Hepatocyte (in vitro differentiated cells): ENCODE measurements around the gene FGD5. TPM values are rescaled to one million over a fixed set of nuclear protein-coding genes. Genes with fewer than 3 reads are reported as not detected.

Experiments used
- DNase-seq: peaks from one replicate; pipeline ENCODE4 v3.0.0-alpha.2; 2016; ENCODE audit warnings: low spot score
- H2AFZ ChIP-seq: fragments of 200-600 bp; sonication (generic); 2 replicates; pipeline ENCODE4 v1.6.0; 2016; ENCODE audit warnings: antibody characterized with exemption, mild to moderate bottlenecking
- H3K27ac ChIP-seq: fragments of 200-600 bp; sonication (generic); 2 replicates; pipeline ENCODE4 v1.5.1; 2016; ENCODE audit warnings: mild to moderate bottlenecking
- H3K27me3 ChIP-seq: fragments of 200-600 bp; sonication (generic); 2 replicates; pipeline ENCODE4 v1.6.1; 2016
- H3K36me3 ChIP-seq: fragments of 200-600 bp; sonication (generic); replicated peaks from 2 replicates; pipeline ENCODE4 v1.5.1; 2016; ENCODE audit warnings: low read depth; ENCODE audit not compliant: insufficient read depth
- H3K4me1 ChIP-seq: fragments of 200-600 bp; sonication (generic); 2 replicates; pipeline ENCODE4 v1.5.1; 2016; ENCODE audit warnings: mild to moderate bottlenecking, moderate library complexity; ENCODE audit not compliant: insufficient read depth
- H3K4me2 ChIP-seq: fragments of 200-600 bp; sonication (generic); 2 replicates; pipeline ENCODE4 v1.6.0; 2016
- H3K4me3 ChIP-seq: fragments of 200-600 bp; sonication (generic); 2 replicates; pipeline ENCODE4 v1.5.1; 2016; ENCODE audit warnings: mild to moderate bottlenecking
- H3K79me2 ChIP-seq: fragments of 200-600 bp; sonication (generic); 2 replicates; pipeline ENCODE4 v1.6.0; 2017; ENCODE audit warnings: mild to moderate bottlenecking
- H3K9me2 ChIP-seq: fragments of 200-600 bp; sonication (generic); replicated peaks from 2 replicates; pipeline ENCODE4 v1.6.0; 2017; ENCODE audit warnings: mild to moderate bottlenecking; ENCODE audit not compliant: insufficient read depth
- H3K9me3 ChIP-seq: fragments of 200-600 bp; sonication (generic); 2 replicates; pipeline ENCODE4 v1.5.1; 2016; ENCODE audit warnings: low read depth, mild to moderate bottlenecking
- H4K20me1 ChIP-seq: fragments of 200-600 bp; sonication (generic); 2 replicates; pipeline ENCODE4 v1.6.0; 2016; ENCODE audit warnings: mild to moderate bottlenecking; ENCODE audit not compliant: insufficient read depth, poor library complexity, severe bottlenecking
- EZH2 ChIP-seq: fragments of 200-600 bp; sonication (generic); IDR thresholded peaks from 2 replicates; pipeline ENCODE4 v1.6.1; 2016; ENCODE audit warnings: antibody characterized with exemption, mild to moderate bottlenecking, borderline replicate concordance
- EZH2phosphoT487 ChIP-seq: fragments of 200-600 bp; sonication (generic); IDR thresholded peaks from one replicate; pipeline ENCODE4 v1.6.1; 2018; ENCODE audit warnings: antibody characterized with exemption, mild to moderate bottlenecking, low read depth, moderate library complexity; ENCODE audit not compliant: unreplicated experiment, severe bottlenecking
- WGBS: methylation state at CpG from one replicate; pipeline ENCODE4 v1.1.6; 2016; ENCODE audit warnings: low lambda C conversion rate; ENCODE audit errors: missing lambda C conversion rate; 5-methylcytosine and 5-hydroxymethylcytosine counted together
- polyA plus RNA-seq: library from polyadenylated mRNA; unstranded; fragments of >200 nt; fragmentation: Nextera tagmentation; extraction: Ambion mirVana; gene quantifications from 2 replicates; pipeline ENCODE4 v1.2.1, GENCODE V29; 2016
- total RNA-seq: library from RNA; depleted of rRNA; stranded (reverse); fragments of >200 nt; gene quantifications from 2 replicates; pipeline ENCODE4 v1.2.3, GENCODE V29; 2014
- TF ChIP-seq, protein P1 (sequence below): fragments of 200-600 bp; sonication (generic); IDR thresholded peaks from 2 replicates; pipeline ENCODE4 v1.5.1; 2016; ENCODE audit warnings: antibody characterized with exemption, mild to moderate bottlenecking; ENCODE audit not compliant: poor library complexity

The FGD5 gene
- total and polyA plus RNA-seq, 2 experiments from 2014 or later = 2.9 to 3.3 TPM

DNA sequence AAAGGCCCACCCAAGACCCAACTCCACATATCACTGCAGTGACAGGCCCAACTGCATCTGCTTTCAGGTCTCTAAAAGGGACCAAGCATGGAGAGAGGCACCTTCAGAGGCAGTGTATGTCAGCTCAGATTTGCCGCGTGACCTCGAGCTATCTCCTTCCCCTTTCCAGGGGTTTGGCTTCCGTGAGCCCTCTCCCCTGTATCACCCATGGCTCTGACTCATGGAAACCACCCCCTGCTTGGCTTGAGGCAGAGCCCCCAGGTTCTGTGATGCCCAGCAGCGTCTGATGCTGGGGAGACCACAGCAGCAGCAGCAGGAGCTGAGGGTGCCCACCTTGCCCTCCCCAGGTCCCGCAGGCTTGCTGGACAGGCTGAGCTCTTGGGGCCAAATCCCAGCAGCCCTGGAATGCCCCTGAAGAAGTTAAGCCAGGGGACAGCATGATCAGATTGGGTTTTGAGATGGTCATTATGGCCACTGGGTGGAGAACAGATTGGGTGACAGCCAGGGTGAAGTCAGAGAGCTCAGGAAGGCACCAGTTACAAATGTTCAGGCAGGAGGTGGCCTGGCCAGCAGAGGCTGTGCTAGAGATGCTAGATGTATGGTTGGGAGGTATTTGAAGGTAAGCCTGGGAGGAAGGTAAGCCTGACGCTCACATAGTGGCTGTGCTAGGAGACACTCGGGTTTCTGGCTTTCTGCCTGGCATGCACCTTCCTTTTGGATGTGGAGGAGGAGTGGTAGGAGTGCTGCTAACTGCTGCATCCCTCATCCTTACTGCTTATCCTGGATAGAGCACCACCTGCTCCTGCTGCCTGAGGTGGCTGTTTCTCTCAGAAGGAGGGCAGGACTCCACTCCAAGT is 42.9 kb downstream of the FGD5 start:
- Histone ChIP-seq H3K4me2 (no peak overlapping the region), H3K27me3 (no peaks in the 10 kb centered on the region), H3K27ac (no peak overlapping the region), H3K79me2 (no peaks in the 10 kb centered on the region), H4K20me1 (no peaks in the 10 kb centered on the region), H3K4me1 (no peaks in the 10 kb centered on the region), H3K4me3 (no peak overlapping the region), H3K9me2 (no peaks in the 10 kb centered on the region), H3K36me3 (no peaks in the 10 kb centered on the region), H2AFZ (no peak overlapping the region), H3K9me3 (no peaks in the 10 kb centered on the region)
- TF ChIP-seq EZH2 (no peak), EZH2phosphoT487 (no peak)
- TF ChIP-seq, protein P1, sequence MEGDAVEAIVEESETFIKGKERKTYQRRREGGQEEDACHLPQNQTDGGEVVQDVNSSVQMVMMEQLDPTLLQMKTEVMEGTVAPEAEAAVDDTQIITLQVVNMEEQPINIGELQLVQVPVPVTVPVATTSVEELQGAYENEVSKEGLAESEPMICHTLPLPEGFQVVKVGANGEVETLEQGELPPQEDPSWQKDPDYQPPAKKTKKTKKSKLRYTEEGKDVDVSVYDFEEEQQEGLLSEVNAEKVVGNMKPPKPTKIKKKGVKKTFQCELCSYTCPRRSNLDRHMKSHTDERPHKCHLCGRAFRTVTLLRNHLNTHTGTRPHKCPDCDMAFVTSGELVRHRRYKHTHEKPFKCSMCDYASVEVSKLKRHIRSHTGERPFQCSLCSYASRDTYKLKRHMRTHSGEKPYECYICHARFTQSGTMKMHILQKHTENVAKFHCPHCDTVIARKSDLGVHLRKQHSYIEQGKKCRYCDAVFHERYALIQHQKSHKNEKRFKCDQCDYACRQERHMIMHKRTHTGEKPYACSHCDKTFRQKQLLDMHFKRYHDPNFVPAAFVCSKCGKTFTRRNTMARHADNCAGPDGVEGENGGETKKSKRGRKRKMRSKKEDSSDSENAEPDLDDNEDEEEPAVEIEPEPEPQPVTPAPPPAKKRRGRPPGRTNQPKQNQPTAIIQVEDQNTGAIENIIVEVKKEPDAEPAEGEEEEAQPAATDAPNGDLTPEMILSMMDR = no peak
- DNase-seq = no peak
- 93% methylated on average over 8 of the region's 8 CpGs for WGBS

GRCh38 chr3:14862303-14862660 is 43.5 kb downstream of the FGD5 start:
- TF ChIP-seq EZH2 (no peak), EZH2phosphoT487 (no peak)
- TF ChIP-seq, protein P1 = no peak

DNA sequence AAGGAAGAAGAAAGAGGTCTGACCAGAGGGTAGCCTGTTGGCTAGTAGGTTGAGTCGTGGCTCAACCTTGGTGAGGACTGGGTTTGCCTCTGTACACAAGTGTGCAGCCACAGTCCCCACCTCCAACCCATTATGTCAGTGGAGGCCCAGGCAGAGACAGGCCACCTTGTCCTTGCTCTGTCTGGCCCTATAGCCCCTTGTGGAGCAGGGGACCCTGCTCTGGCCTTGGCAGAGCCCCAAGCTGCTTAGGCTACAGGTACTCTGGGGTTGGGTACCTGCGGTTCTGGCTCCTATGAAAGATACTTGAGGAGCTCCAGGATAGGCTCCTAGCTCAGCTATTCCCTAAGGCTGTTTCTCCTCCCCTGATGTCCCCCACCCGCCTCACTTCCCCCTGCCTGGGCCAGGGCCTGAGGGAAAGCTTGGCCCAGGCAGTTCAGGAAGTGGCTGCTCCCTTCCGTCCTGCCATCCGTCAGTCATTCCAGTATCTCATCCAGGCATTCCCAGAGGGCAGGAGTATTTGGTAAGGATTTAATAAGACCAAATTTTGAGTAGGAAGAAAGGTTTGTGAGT is 44.0 kb downstream of the FGD5 start:
- 75% methylated on average over 5 of the region's 5 CpGs for WGBS
- no peaks in the 10 kb centered on the region for H4K20me1 ChIP-seq
- no peak for TF ChIP-seq EZH2phosphoT487
- TF ChIP-seq EZH2 = no peak
- TF ChIP-seq, protein P1 = no peak
- H3K4me1 ChIP-seq = no peaks in the 10 kb centered on the region
- no peak overlapping the region for H2AFZ ChIP-seq
- no peaks in the 10 kb centered on the region for H3K36me3 ChIP-seq
- no peaks in the 10 kb centered on the region for H3K79me2 ChIP-seq
- H3K27ac ChIP-seq = no peak overlapping the region
- H3K27me3 ChIP-seq = no peaks in the 10 kb centered on the region
- no peak overlapping the region for H3K4me2 ChIP-seq
- no peaks in the 10 kb centered on the region for H3K9me2 ChIP-seq
- DNase-seq = no peak
- H3K9me3 ChIP-seq = no peaks in the 10 kb centered on the region
- no peak overlapping the region for H3K4me3 ChIP-seq

More at GRCh38 chr3:14862303-14862660, 43.5 kb downstream of the FGD5 start:
- Histone ChIP-seq H3K27me3 (no peaks in the 10 kb centered on the region), H3K9me2 (no peaks in the 10 kb centered on the region), H3K4me2 (no peak overlapping the region), H2AFZ (no peak overlapping the region), H3K79me2 (no peaks in the 10 kb centered on the region), H4K20me1 (no peaks in the 10 kb centered on the region), H3K9me3 (no peaks in the 10 kb centered on the region), H3K4me1 (no peaks in the 10 kb centered on the region), H3K27ac (no peak overlapping the region), H3K36me3 (no peaks in the 10 kb centered on the region), H3K4me3 (no peak overlapping the region)
- 88% methylated on average over 4 of the region's 4 CpGs for WGBS
- DNase-seq = no peak
